HG02852 (cell line): Measurements from ENCODE around the gene TRIP6.
"Not testable (repeated sequence)": the region's sequence is repeated elsewhere in the genome, so short reads cannot be mapped to it uniquely, and the experiment has no call there.

Source experiments
- ATAC-seq: cut with Tn5 transposase; IDR thresholded peaks from one replicate; pipeline ENCODE4 v1.9.1; 2021; ENCODE audit warnings: mild to moderate bottlenecking, moderate library complexity; ENCODE audit not compliant: unreplicated experiment

Gene TRIP6

DNA sequence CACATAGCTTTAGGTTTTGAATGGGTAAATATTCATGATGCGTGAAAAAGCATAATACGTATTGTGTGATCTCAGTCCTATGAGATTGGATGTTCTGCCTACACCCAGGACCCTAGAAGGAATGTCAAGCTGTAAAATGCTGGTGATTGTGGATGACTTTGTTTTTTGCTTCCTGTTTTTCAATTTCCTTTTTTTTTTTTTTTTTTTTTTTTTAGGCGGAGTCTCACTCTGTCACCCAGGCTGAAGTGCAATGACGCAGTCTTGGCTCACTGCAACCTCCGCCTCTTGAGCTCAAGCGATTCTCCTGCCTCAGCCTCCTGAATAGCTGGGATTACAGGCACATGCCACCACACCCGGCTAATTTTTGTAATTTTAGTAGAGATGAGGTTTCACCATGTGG, 43.3 kb downstream of the TRIP6 start:
- ATAC-seq: not testable (repeated sequence)

DNA sequence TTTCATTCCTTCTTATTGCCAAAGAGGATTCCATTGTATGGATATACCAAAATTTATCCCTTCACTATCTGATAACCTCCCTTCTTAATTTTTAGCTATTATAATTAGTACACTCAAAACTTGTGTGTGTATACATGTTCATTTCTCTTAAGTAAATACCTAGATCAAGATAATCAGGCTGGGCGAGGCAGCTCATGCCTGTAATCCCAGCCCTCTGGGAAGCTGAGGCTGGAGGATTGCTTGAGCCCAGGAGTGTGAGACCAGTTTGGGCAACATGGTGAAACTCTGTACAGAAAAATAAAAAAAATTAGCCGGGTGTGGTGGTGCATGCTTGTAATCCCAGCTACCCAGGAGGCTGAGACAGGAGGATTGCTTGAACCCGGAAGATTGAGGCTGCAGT, 44.3 kb downstream of the TRIP6 start:
- no peak for ATAC-seq

DNA sequence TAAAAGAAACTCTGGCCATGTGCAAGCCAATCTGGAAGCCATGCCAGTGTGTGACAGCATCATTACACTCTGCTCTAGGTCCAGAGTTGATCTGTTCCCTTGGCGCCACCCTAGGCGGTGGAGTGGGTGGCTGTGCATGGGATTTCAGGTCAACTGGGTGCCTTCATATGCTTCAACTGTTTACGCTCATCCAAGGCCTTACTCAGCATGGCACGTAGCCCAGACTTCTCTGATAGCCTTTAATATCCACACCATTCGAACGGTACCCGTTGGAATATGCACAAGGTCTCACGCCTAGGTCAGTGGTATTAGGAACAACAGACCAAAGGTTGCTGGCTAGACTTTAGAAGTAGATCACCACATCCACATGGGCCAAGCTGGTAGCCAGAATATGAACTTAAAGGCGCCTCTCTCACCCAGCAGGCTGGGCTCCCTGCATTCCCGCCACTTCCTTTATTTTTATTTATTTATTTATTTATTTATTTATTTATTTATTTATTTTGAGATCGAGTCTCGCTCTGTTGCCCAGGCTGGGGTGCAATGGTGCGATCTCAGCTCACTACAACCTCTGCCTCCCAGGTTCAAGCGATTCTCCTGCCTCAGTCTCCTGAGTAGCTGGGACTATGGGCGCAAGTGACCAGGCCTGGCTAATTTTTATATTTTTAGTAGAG, 47.2 kb downstream of the TRIP6 start:
- ATAC-seq: no peak

DNA sequence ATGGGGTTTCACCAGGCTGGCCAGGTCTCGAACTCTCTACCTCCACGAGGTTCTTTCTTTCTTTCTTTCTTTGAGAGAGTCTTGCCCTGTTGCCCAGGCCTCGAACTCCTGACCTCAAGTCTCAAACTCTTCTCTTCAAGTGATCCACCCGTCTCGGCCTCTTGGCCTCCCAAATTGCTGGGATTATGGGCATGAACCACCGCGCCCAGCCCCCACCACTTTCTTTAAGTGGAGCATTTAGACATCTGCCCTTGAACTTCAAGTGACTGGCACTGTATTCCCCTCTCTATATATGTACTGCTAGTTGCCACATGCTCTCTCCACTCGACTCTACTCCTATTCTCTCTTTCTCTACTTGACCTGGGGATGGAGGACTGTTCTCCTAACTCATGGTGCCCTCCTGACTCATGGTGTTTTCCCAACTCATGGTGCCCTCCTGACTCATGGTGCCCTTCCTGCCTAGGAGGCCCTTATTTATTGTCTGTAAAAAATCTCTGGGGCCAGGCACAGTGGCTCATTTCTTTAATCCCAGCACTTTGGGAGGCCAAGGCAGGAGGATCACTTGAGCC, 47.8 kb downstream of the TRIP6 start:
- no peak for ATAC-seq

DNA sequence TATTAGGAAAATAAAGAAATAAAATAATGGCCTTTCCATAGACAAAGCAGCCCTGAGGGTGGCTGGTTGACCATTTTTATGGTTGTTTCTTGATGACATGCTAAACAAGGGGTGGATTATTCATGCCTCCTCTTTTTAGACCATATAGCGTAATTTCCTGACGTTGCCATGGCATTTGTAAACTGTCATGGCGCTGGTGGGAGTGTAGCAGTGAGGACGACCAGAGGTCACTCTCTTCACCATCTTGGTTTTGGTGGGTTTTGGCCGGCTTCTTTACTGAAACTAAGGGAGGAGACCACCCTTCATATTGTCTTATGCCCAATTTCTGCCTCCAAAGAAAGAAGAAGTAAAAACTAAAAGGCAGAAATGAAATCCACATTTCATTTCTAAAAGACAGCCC, 52.1 kb downstream of the TRIP6 start:
- ATAC-seq: not testable (repeated sequence)

DNA sequence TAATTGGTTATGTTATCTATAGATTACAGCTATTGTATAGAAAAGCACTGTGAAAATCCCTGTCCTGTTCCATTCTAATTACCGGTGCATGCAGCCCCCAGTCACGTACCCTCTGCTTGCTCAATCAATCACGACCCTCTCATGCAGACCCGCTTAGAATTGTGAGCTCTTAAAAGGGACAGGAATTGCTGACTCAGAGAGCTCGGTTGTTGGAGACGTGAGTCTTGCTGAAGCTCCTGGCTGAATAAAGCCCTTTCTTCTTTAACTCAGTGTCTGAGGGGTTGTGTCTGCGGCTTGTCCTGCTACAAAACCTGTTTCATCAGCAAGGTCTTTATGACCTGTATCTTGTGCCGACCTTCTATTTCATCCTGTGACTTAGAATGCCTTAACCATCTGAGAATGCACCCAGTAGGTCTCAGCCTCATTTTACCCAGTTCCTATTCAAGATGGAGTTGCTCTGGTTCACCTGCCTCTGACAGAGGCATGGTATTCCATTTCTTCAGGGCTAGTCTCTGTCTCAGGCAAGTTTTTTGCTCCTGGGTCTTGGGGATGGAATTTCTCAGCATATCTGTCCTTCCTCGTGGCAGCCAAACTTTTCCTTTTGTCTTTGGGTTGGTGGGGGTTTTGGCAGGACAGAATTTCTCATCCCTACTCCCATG, 52.7 kb downstream of the TRIP6 start:
- not testable (repeated sequence) for ATAC-seq

DNA sequence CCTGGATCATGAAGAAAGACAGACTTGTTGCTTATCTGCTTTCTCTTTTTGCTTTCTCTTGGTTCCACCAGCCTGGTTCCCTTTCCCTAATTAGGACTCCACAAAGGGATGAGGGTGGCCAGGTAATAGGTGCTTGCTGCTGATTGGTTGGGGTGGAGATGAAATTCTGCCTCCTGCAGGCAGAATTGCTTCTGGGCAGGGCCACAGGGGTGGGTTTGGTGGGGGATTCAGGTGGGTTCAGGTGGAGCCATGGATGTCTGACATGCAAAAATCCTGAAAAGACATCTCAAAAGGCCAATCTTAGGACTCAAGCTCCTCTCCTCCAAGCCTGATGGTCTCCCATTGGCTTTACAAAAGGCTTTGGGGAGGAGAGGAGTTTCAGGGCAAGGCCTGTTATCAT, 53.9 kb downstream of the TRIP6 start:
- ATAC-seq: no peak
